ENCODE results near the gene JAM2. TPM values are rescaled to one million over a fixed set of nuclear protein-coding genes. Genes with fewer than 3 reads are reported as not detected.

Gene JAM2
- polyA plus RNA-seq, 3 donors, result 0.01 TPM; not detected in 2

DNA sequence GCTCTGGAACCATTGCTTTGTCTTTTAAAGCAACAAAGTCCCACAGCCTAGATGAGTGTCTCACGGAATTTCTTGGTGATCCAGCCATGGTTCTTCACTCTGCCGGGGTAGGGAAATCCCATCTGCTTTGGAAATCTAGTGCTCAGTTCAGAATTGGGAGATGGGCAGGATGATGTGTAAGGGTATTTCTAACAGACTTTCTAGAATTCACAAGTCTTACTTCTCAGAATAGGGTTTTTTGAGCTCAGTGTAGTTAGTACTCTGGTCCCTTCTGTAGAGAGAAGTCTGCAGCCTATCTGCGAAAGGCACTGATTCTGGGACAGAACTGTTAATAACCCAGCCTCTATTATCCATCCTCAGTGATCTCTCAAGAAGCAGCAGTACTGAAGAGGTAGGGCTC, 121.0 kb downstream of the JAM2 start:
- H3K9me3 Mint-ChIP-seq, result no peaks in the 10 kb centered on the region
- peaks cover 8% of the 10 kb centered on the region for H3K4me1 Mint-ChIP-seq
- no peaks in the 10 kb centered on the region for H3K27me3 ChIP-seq (ENCODE audit: control insufficient read depth in 2 of 2, insufficient read depth in 2 of 2, low read length in 2 of 2)
- no peak overlapping the region for H3K4me3 ChIP-seq (replicated peaks in 1 of 3; ENCODE audit: low read depth in 2 of 3, low read length in 3 of 3)
- no peak for DNase-seq
- H3K4me3 Mint-ChIP-seq, result no peak overlapping the region
- no peaks in the 10 kb centered on the region for H3K9me3 ChIP-seq (replicated peaks in 1 of 2; ENCODE audit: control insufficient read depth in 1 of 2, insufficient read depth in 1 of 2, low read length in 2 of 2)
- H3K4me2 ChIP-seq (replicated peaks; ENCODE audit: extremely low read depth, low read length, poor library complexity, severe bottlenecking), result no peak overlapping the region
- no peaks in the 10 kb centered on the region for H4K20me1 ChIP-seq (ENCODE audit: insufficient read depth, low read length)
- intact Hi-C loops (cut with micrococcal nuclease), result no loop called here
- 100% methylated on average over 2 of the region's 3 CpGs for WGBS (ENCODE audit: insufficient coverage)
- H3K4me1 ChIP-seq (ENCODE audit: control insufficient read depth in 1 of 2, insufficient read depth in 2 of 2, low read length in 2 of 2), result no peaks in the 10 kb centered on the region
- H2AFZ ChIP-seq (ENCODE audit: insufficient read depth, low read depth, low read length, poor library complexity, severe bottlenecking), result no peak overlapping the region
- TF ChIP-seq, protein P1, sequence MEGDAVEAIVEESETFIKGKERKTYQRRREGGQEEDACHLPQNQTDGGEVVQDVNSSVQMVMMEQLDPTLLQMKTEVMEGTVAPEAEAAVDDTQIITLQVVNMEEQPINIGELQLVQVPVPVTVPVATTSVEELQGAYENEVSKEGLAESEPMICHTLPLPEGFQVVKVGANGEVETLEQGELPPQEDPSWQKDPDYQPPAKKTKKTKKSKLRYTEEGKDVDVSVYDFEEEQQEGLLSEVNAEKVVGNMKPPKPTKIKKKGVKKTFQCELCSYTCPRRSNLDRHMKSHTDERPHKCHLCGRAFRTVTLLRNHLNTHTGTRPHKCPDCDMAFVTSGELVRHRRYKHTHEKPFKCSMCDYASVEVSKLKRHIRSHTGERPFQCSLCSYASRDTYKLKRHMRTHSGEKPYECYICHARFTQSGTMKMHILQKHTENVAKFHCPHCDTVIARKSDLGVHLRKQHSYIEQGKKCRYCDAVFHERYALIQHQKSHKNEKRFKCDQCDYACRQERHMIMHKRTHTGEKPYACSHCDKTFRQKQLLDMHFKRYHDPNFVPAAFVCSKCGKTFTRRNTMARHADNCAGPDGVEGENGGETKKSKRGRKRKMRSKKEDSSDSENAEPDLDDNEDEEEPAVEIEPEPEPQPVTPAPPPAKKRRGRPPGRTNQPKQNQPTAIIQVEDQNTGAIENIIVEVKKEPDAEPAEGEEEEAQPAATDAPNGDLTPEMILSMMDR (IDR thresholded peaks at IDR 0.05), result no peak
- no peaks in the 10 kb centered on the region for H3K79me2 ChIP-seq (ENCODE audit: insufficient read depth, low read length)
- H3K27me3 Mint-ChIP-seq (ENCODE audit: low read depth in 3 of 3), result no peaks in the 10 kb centered on the region
- peak overlapping the region in 1 of 2 donors; percentile 13 for H3K27ac ChIP-seq (ENCODE audit: low read depth in 1 of 2, low read length in 2 of 2)
- H3K27ac Mint-ChIP-seq, result no peak overlapping the region
- H3K36me3 ChIP-seq (replicated peaks in 1 of 2; ENCODE audit: control insufficient read depth in 1 of 2, insufficient read depth in 2 of 2, low read length in 2 of 2), result peaks cover 88 to 98% of the 10 kb centered on the region in 2 donors
- no peak overlapping the region for H3K9ac ChIP-seq (ENCODE audit: insufficient read depth, low read length, poor library complexity, severe bottlenecking)
- peaks cover 77 to 90% of the 10 kb centered on the region in 2 donors for H3K36me3 Mint-ChIP-seq

- H3K9ac ChIP-seq (ENCODE audit: insufficient read depth, low read length, poor library complexity, severe bottlenecking), result no peak overlapping the region
- Mint-ChIP-seq H3K27ac (no peak overlapping the region), H3K9me3 (no peaks in the 10 kb centered on the region), H3K4me1 (peaks cover 8% of the 10 kb centered on the region), H3K4me3 (no peak overlapping the region), H3K36me3 (peaks cover 77 to 90% of the 10 kb centered on the region in 2 donors), H3K27me3 (ENCODE audit: low read depth in 3 of 3) (no peaks in the 10 kb centered on the region)
- WGBS (ENCODE audit: insufficient coverage), result no CpG with 5 or more reads among the region's 1 CpG
- H3K4me1 ChIP-seq (ENCODE audit: control insufficient read depth in 1 of 2, insufficient read depth in 2 of 2, low read length in 2 of 2), result no peaks in the 10 kb centered on the region
- peaks cover 89 to 98% of the 10 kb centered on the region in 2 donors for H3K36me3 ChIP-seq (replicated peaks in 1 of 2; ENCODE audit: control insufficient read depth in 1 of 2, insufficient read depth in 2 of 2, low read length in 2 of 2)
- intact Hi-C loops (cut with micrococcal nuclease), result no loop called here
- no peaks in the 10 kb centered on the region for H4K20me1 ChIP-seq (ENCODE audit: insufficient read depth, low read length)
- no peaks in the 10 kb centered on the region for H3K27me3 ChIP-seq (ENCODE audit: control insufficient read depth in 2 of 2, insufficient read depth in 2 of 2, low read length in 2 of 2)
- TF ChIP-seq, protein P1 (IDR thresholded peaks at IDR 0.05), result no peak
- H3K4me2 ChIP-seq (replicated peaks; ENCODE audit: extremely low read depth, low read length, poor library complexity, severe bottlenecking), result no peak overlapping the region
- H3K9me3 ChIP-seq (replicated peaks in 1 of 2; ENCODE audit: control insufficient read depth in 1 of 2, insufficient read depth in 1 of 2, low read length in 2 of 2), result no peaks in the 10 kb centered on the region
- no peak for DNase-seq
- peak overlapping the region in 1 of 2 donors; percentile 13 for H3K27ac ChIP-seq (ENCODE audit: low read depth in 1 of 2, low read length in 2 of 2)
- H3K79me2 ChIP-seq (ENCODE audit: insufficient read depth, low read length), result no peaks in the 10 kb centered on the region
- H2AFZ ChIP-seq (ENCODE audit: insufficient read depth, low read depth, low read length, poor library complexity, severe bottlenecking), result no peak overlapping the region
- no peak overlapping the region for H3K4me3 ChIP-seq (replicated peaks in 1 of 3; ENCODE audit: low read depth in 2 of 3, low read length in 3 of 3)
These were observed 121.6 kb downstream of the JAM2 start for GRCh38 chr21:25760677-25761076.
